Esophagus muscularis mucosa (tissue), 3 donors: ENCODE measurements around the gene IDE.

Experiments
- POLR2A ChIP-seq: fragments of 450-650 bp; IDR thresholded peaks from one replicate; pipeline ENCODE4 v1.6.1; 2017; ENCODE audit warnings: antibody characterized with exemption, moderate library complexity, mild to moderate bottlenecking, low read depth
- TF ChIP-seq, protein P1 (sequence below), 3 experiments: fragments of 200-600 bp in 2 of 3; fragments of 450-650 bp in 1 of 3; sonication (generic) in 2 of 3; IDR thresholded peaks; one replicate each; pipeline ENCODE4 v1.5.1; 2017 to 2019; ENCODE audit warnings: antibody characterized with exemption in 3 of 3, mild to moderate bottlenecking in 2 of 3, moderate library complexity in 1 of 3

- TF ChIP-seq, protein P1, sequence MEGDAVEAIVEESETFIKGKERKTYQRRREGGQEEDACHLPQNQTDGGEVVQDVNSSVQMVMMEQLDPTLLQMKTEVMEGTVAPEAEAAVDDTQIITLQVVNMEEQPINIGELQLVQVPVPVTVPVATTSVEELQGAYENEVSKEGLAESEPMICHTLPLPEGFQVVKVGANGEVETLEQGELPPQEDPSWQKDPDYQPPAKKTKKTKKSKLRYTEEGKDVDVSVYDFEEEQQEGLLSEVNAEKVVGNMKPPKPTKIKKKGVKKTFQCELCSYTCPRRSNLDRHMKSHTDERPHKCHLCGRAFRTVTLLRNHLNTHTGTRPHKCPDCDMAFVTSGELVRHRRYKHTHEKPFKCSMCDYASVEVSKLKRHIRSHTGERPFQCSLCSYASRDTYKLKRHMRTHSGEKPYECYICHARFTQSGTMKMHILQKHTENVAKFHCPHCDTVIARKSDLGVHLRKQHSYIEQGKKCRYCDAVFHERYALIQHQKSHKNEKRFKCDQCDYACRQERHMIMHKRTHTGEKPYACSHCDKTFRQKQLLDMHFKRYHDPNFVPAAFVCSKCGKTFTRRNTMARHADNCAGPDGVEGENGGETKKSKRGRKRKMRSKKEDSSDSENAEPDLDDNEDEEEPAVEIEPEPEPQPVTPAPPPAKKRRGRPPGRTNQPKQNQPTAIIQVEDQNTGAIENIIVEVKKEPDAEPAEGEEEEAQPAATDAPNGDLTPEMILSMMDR (IDR thresholded peaks at IDR 0.05), result no peak
- no peak for TF ChIP-seq POLR2A
Measured at GRCh38 chr10:92575961-92576360, 2.1 kb upstream of the IDE start.
